Neuronal stem cell (in vitro differentiated cells): ENCODE results near the gene SNAI3.

Source experiments
- DNase-seq: peaks from one replicate; pipeline ENCODE4 v3.0.0-alpha.2; 2013; ENCODE audit warnings: low spot score
- H2AFZ ChIP-seq: one replicate; pipeline ENCODE4 v1.6.1; 2013; ENCODE audit warnings: mild to moderate bottlenecking, low read length, inconsistent platforms
- H2AK5ac ChIP-seq: 2 replicates; pipeline ENCODE4 v1.6.1; 2013; ENCODE audit warnings: low read depth, mild to moderate bottlenecking, inconsistent platforms, low read length, moderate library complexity, mixed read lengths
- H2BK120ac ChIP-seq: 2 replicates; pipeline ENCODE4 v1.6.1; 2013; ENCODE audit warnings: low read depth, mild to moderate bottlenecking, inconsistent platforms, low read length, moderate library complexity, mixed read lengths
- H2BK12ac ChIP-seq: one replicate; pipeline ENCODE4 v1.6.1; 2013; ENCODE audit warnings: low read length, inconsistent platforms
- H2BK15ac ChIP-seq: 2 replicates; pipeline ENCODE4 v1.6.1; 2013; ENCODE audit warnings: mild to moderate bottlenecking, low read length, inconsistent platforms, mixed read lengths
- H2BK5ac ChIP-seq: one replicate; pipeline ENCODE4 v1.6.1; 2013; ENCODE audit warnings: inconsistent platforms, mild to moderate bottlenecking, low read length, moderate library complexity
- H3K14ac ChIP-seq: one replicate; pipeline ENCODE4 v1.6.1; 2013; ENCODE audit warnings: low read length, inconsistent platforms
- H3K18ac ChIP-seq: 2 replicates; pipeline ENCODE4 v1.6.1; 2013; ENCODE audit warnings: low read length, inconsistent platforms
- H3K23ac ChIP-seq: 2 replicates; pipeline ENCODE4 v1.6.1; 2013; ENCODE audit warnings: low read depth, mild to moderate bottlenecking, mixed read lengths, low read length, inconsistent platforms; ENCODE audit not compliant: poor library complexity
- H3K27ac ChIP-seq: replicated peaks from 3 replicates; pipeline ENCODE4 v1.5.1; 2013; ENCODE audit warnings: low read length, inconsistent platforms
- H3K27me3 ChIP-seq, 3 experiments: 2 replicates each; pipeline ENCODE4 v1.6.1; 2013; ENCODE audit warnings: low read length in 3 of 3, mild to moderate bottlenecking in 2 of 3, inconsistent platforms in 1 of 3, low read depth in 1 of 3, mixed read lengths in 1 of 3, moderate library complexity in 1 of 3; ENCODE audit not compliant: control insufficient read depth in 3 of 3, insufficient read depth in 3 of 3
- H3K36me3 ChIP-seq, 2 donors: replicated peaks in 1 of 2; 2 replicates each; pipeline ENCODE4 v1.6.1; 2013; ENCODE audit warnings: low read length in 2 of 2; ENCODE audit not compliant: control insufficient read depth in 2 of 2, insufficient read depth in 2 of 2
- H3K4ac ChIP-seq: 2 replicates; pipeline ENCODE4 v1.6.1; 2013; ENCODE audit warnings: inconsistent platforms, mild to moderate bottlenecking, low read length, moderate library complexity
- H3K4me1 ChIP-seq, 2 donors: 1 replicate in 1 of 2; 2 replicates in 1 of 2; pipeline ENCODE4 v1.6.1; 2013; ENCODE audit warnings: low read length in 2 of 2, low read depth in 1 of 2; ENCODE audit not compliant: control insufficient read depth in 2 of 2, insufficient read depth in 1 of 2
- H3K4me2 ChIP-seq: one replicate; pipeline ENCODE4 v1.6.1; 2013; ENCODE audit warnings: mild to moderate bottlenecking, low read length, inconsistent platforms; ENCODE audit not compliant: insufficient read depth, poor library complexity, severe bottlenecking
- H3K4me3 ChIP-seq, 2 donors: 2 replicates each; pipeline ENCODE4 v1.5.1; 2013; ENCODE audit warnings: low read length in 2 of 2, mild to moderate bottlenecking in 2 of 2, inconsistent platforms in 1 of 2, moderate library complexity in 1 of 2
- H3K79me1 ChIP-seq: one replicate; pipeline ENCODE4 v1.6.1; 2013; ENCODE audit warnings: low read depth, mild to moderate bottlenecking, inconsistent platforms, low read length, moderate library complexity
- H3K9ac ChIP-seq: one replicate; pipeline ENCODE4 v1.6.1; 2013; ENCODE audit warnings: mild to moderate bottlenecking, low read depth, low read length, inconsistent platforms; ENCODE audit not compliant: poor library complexity
- H3K9me3 ChIP-seq, 2 donors: replicated peaks in 1 of 2; 2 replicates each; pipeline versions ENCODE3 to v1.6.1; 2013; ENCODE audit warnings: low read length in 2 of 2, mild to moderate bottlenecking in 2 of 2, inconsistent platforms in 1 of 2, low read depth in 1 of 2, mixed read lengths in 1 of 2, moderate library complexity in 1 of 2; ENCODE audit not compliant: control insufficient read depth in 2 of 2, insufficient read depth in 1 of 2
- H4K8ac ChIP-seq: one replicate; pipeline ENCODE4 v1.6.1; 2013; ENCODE audit warnings: low read depth, mild to moderate bottlenecking, inconsistent platforms, low read length, moderate library complexity
- H4K91ac ChIP-seq: one replicate; pipeline ENCODE4 v1.6.1; 2013; ENCODE audit warnings: low read length, low read depth, mild to moderate bottlenecking, inconsistent platforms; ENCODE audit not compliant: poor library complexity
- WGBS, 2 donors: extraction: QIAGEN DNeasy Blood & Tissue Kit; methylation state at CpG; one replicate each; pipeline ENCODE4 v1.1.7; 2013; ENCODE audit warnings: missing lambda C conversion rate in 2 of 2, mixed read lengths in 1 of 2; ENCODE audit not compliant: insufficient read length in 2 of 2, insufficient replicate concordance in 1 of 2; ENCODE audit errors: extremely low coverage in 2 of 2; 5-methylcytosine and 5-hydroxymethylcytosine counted together

The SNAI3 gene

GRCh38 chr16:88638323-88639230 is 47.7 kb downstream of the SNAI3 start, which contains the start of gene IL17C:
Gene IL17C, plus strand, starts transcription at chr16:88638572. Its CDS starts 70 bp downstream, at chr16:88638642.
- no peak within 1 kb of the TSS for H4K8ac ChIP-seq
- H3K36me3 ChIP-seq: peaks cover 0 to 6% of the 10 kb centered on the region in 2 donors
- no peak within 1 kb of the TSS for H3K4me2 ChIP-seq
- H3K27me3 ChIP-seq: peaks cover 0 to 50% (median 4%) of the 10 kb centered on the region in 3 experiments
- peaks cover 4% of the 10 kb centered on the region for H3K79me1 ChIP-seq
- no peak within 1 kb of the TSS for H2AFZ ChIP-seq
- peak within 1 kb of the TSS; percentile 100 for H3K23ac ChIP-seq
- no peak within 1 kb of the TSS for H2BK120ac ChIP-seq
- WGBS, 2 donors: no CpG with 5 or more reads among the region's 27 CpGs
- H4K91ac ChIP-seq: no peak within 1 kb of the TSS
- peaks cover 0 to 10% of the 10 kb centered on the region in 2 donors for H3K4me1 ChIP-seq
- H2AK5ac ChIP-seq: peak within 1 kb of the TSS; percentile 93
- peak within 1 kb of the TSS; percentile 91 for H3K18ac ChIP-seq
- peaks cover 0 to 1% of the 10 kb centered on the region in 2 donors for H3K9me3 ChIP-seq
- peak within 1 kb of the TSS; percentile 88 for H2BK12ac ChIP-seq
- no peak within 1 kb of the TSS for H3K27ac ChIP-seq
- no peak for DNase-seq
- H3K14ac ChIP-seq: peak within 1 kb of the TSS; percentile 56
- H2BK5ac ChIP-seq: peak within 1 kb of the TSS; percentile 24
- no peak within 1 kb of the TSS for H3K4ac ChIP-seq
- peak within 1 kb of the TSS; percentile 21 for H3K9ac ChIP-seq
- H3K4me3 ChIP-seq: peak within 1 kb of the TSS in 1 of 2 donors; percentile 23
- H2BK15ac ChIP-seq: peak within 1 kb of the TSS; percentile 67

GRCh38 chr16:88636488-88637265 is 49.6 kb downstream of the SNAI3 start:
- Histone ChIP-seq H3K27ac (no peak overlapping the region), H3K36me3 (peaks cover 9 to 23% of the 10 kb centered on the region in 2 donors), H3K4me3 (no peak overlapping the region), H3K4ac (no peak overlapping the region), H2AFZ (no peak overlapping the region), H2BK120ac (no peak overlapping the region), H3K9ac (no peak overlapping the region), H2BK5ac (peak overlapping the region; percentile 24), H4K8ac (no peak overlapping the region), H2BK15ac (peak overlapping the region; percentile 75), H3K4me1 (peaks cover 0 to 11% of the 10 kb centered on the region in 2 donors), H3K23ac (no peak overlapping the region), H2BK12ac (no peak overlapping the region), H3K9me3 (peaks cover 0 to 1% of the 10 kb centered on the region in 2 donors), H3K79me1 (peaks cover 6% of the 10 kb centered on the region), H4K91ac (no peak overlapping the region), H3K14ac (no peak overlapping the region), H2AK5ac (peak overlapping the region; percentile 75), H3K18ac (peak overlapping the region; percentile 57), H3K4me2 (no peak overlapping the region), H3K27me3 (peaks cover 0 to 50% (median 4%) of the 10 kb centered on the region in 3 experiments)
- no peak for DNase-seq
- no CpG with 5 or more reads among the region's 23 CpGs for WGBS, 2 donors

GRCh38 chr16:88635671-88636319 is 50.5 kb downstream of the SNAI3 start:
- H2BK5ac ChIP-seq: peak overlapping the region; percentile 90
- peaks cover 0 to 11% of the 10 kb centered on the region in 2 donors for H3K4me1 ChIP-seq
- no peak overlapping the region for H4K8ac ChIP-seq
- H3K27ac ChIP-seq: no peak overlapping the region
- H3K14ac ChIP-seq: no peak overlapping the region
- peak overlapping the region; percentile 53 for H4K91ac ChIP-seq
- peaks cover 0 to 1% of the 10 kb centered on the region in 2 donors for H3K9me3 ChIP-seq
- H3K23ac ChIP-seq: peak overlapping the region; percentile 55
- no peak overlapping the region for H3K9ac ChIP-seq
- H3K4me2 ChIP-seq: no peak overlapping the region
- DNase-seq: no peak
- peaks cover 15 to 30% of the 10 kb centered on the region in 2 donors for H3K36me3 ChIP-seq
- H2BK120ac ChIP-seq: no peak overlapping the region
- peak overlapping the region; percentile 53 for H2AK5ac ChIP-seq
- H2BK12ac ChIP-seq: peak overlapping the region; percentile 22
- H2AFZ ChIP-seq: no peak overlapping the region
- no CpG with 5 or more reads among the region's 17 CpGs for WGBS, 2 donors
- H2BK15ac ChIP-seq: peak overlapping the region; percentile 75
- H3K79me1 ChIP-seq: peaks cover 4% of the 10 kb centered on the region
- H3K4me3 ChIP-seq: no peak overlapping the region
- H3K4ac ChIP-seq: no peak overlapping the region
- peak overlapping the region; percentile 48 for H3K18ac ChIP-seq
- peaks cover 0 to 48% (median 4%) of the 10 kb centered on the region in 3 experiments for H3K27me3 ChIP-seq
